ENCODE measurements around the gene AKIRIN2.
A peak's percentile ranks its signal among the peaks of the same experiment; 100 is the strongest.
"Not testable (repeated sequence)": the region's sequence is repeated elsewhere in the genome, so short reads cannot be mapped to it uniquely, and the experiment has no call there.

The AKIRIN2 gene

GRCh38 chr6:87686636-87687205, 15.3 kb downstream of the AKIRIN2 start:
- DNase-seq: not testable (repeated sequence)

GRCh38 chr6:87684895-87685654, 17.0 kb downstream of the AKIRIN2 start:
- no peak for DNase-seq

- DNase-seq: no peak
Measured at GRCh38 chr6:87683890-87684289, 18.1 kb downstream of the AKIRIN2 start.

- DNase-seq: peak; percentile 62
Measured at GRCh38 chr6:87682310-87682709, 19.7 kb downstream of the AKIRIN2 start.

- no peak for DNase-seq
Measured at GRCh38 chr6:87675004-87675681, 26.9 kb downstream of the AKIRIN2 start.

- DNase-seq: no peak
Measured at GRCh38 chr6:87674290-87674689, 27.7 kb downstream of the AKIRIN2 start.

GRCh38 chr6:87673237-87673636, 28.8 kb downstream of the AKIRIN2 start:
- DNase-seq: no peak

GRCh38 chr6:87672641-87673040, 29.4 kb downstream of the AKIRIN2 start:
- no peak for DNase-seq

- DNase-seq: no peak
Measured at GRCh38 chr6:87671555-87672029, 30.4 kb downstream of the AKIRIN2 start.

GRCh38 chr6:87670707-87671106, 31.3 kb downstream of the AKIRIN2 start:
- DNase-seq: no peak

- no peak for DNase-seq
Measured at GRCh38 chr6:87669051-87669450, 33.0 kb downstream of the AKIRIN2 start.

GRCh38 chr6:87668013-87668412, 34.0 kb downstream of the AKIRIN2 start:
- no peak for DNase-seq

- DNase-seq: no peak
Measured at GRCh38 chr6:87667032-87667431, 35.0 kb downstream of the AKIRIN2 start.

- DNase-seq: no peak
Measured at GRCh38 chr6:87664921-87665485, 37.0 kb downstream of the AKIRIN2 start.

GRCh38 chr6:87663434-87663833, 38.6 kb downstream of the AKIRIN2 start:
- DNase-seq: no peak

- no peak for DNase-seq
Measured at GRCh38 chr6:87661503-87661902, 40.5 kb downstream of the AKIRIN2 start.

GRCh38 chr6:87661016-87661415, 41.0 kb downstream of the AKIRIN2 start:
- no peak for DNase-seq

- no peak for DNase-seq
Measured at GRCh38 chr6:87660226-87660911, 41.7 kb downstream of the AKIRIN2 start.

- DNase-seq: no peak
Measured at GRCh38 chr6:87658516-87658915, 43.5 kb downstream of the AKIRIN2 start.

- DNase-seq: no peak
Measured at GRCh38 chr6:87656857-87657256, 45.2 kb downstream of the AKIRIN2 start.

GRCh38 chr6:87655824-87656223, 46.2 kb downstream of the AKIRIN2 start:
- DNase-seq: no peak

GRCh38 chr6:87654875-87655454, 47.1 kb downstream of the AKIRIN2 start:
- no peak for DNase-seq

GRCh38 chr6:87654122-87654521, 47.9 kb downstream of the AKIRIN2 start:
- no peak for DNase-seq

All from activated CD4-positive, alpha-beta T cell treated with anti-CD3 and anti-CD28 coated beads, Interleukin-2, amount 50 U/mL, for 16 hours (primary cell).